Sciatic nerve (tissue), 2 donors: ENCODE results near the gene RPS6KA2. TPM values are rescaled to one million over a fixed set of nuclear protein-coding genes. Genes with fewer than 3 reads are reported as not detected.

Experiments
- ATAC-seq: fragments of 200-7000 bp; cut with Tn5 transposase; one replicate; pipeline ENCODE4 v1.9.1; 2020; ENCODE audit warnings: mild to moderate bottlenecking, moderate library complexity
- DNase-seq: peaks from one replicate; pipeline ENCODE4 v3.0.0-alpha.2; 2020; ENCODE audit warnings: low spot score
- intact Hi-C: fragments of 100-400 bp; cut with DNase I; formaldehyde crosslinking; loops from one replicate; pipeline ENCODE4 v1.14.2; 2022
- total RNA-seq: library from RNA; stranded (reverse); fragmentation: NEBNext Ultra II Directional; extraction: Animal tissue kit (Norgen Biotek cat#: 25700); gene quantifications from one replicate; pipeline ENCODE4 v1.2.1, GENCODE V29; 2021
- donor health status: DM: no; HTN: no; CAD: no.
- donor health status: DM: no; HTN: no; CAD: no.

RPS6KA2 gene
- total RNA-seq, 1 donor from 2014 or later, result 69.9 TPM

- DNase-seq (no peak), ATAC-seq (no peak)
- intact Hi-C loops, result no loop called here
Observed at GRCh38 chr6:166599205-166599604, 27.8 kb downstream of the RPS6KA2 start.

- intact Hi-C loops, result no loop called here
- peak; percentile 84 for ATAC-seq
Observed at GRCh38 chr6:166598441-166599138, 28.5 kb downstream of the RPS6KA2 start.

GRCh38 chr6:166597711-166598440, 29.2 kb downstream of the RPS6KA2 start:
- DNase-seq, result no peak
- ATAC-seq, result no peak
- intact Hi-C loops, result no loop called here

More at GRCh38 chr6:166598441-166599138, 28.5 kb downstream of the RPS6KA2 start:
- no peak for DNase-seq

DNA sequence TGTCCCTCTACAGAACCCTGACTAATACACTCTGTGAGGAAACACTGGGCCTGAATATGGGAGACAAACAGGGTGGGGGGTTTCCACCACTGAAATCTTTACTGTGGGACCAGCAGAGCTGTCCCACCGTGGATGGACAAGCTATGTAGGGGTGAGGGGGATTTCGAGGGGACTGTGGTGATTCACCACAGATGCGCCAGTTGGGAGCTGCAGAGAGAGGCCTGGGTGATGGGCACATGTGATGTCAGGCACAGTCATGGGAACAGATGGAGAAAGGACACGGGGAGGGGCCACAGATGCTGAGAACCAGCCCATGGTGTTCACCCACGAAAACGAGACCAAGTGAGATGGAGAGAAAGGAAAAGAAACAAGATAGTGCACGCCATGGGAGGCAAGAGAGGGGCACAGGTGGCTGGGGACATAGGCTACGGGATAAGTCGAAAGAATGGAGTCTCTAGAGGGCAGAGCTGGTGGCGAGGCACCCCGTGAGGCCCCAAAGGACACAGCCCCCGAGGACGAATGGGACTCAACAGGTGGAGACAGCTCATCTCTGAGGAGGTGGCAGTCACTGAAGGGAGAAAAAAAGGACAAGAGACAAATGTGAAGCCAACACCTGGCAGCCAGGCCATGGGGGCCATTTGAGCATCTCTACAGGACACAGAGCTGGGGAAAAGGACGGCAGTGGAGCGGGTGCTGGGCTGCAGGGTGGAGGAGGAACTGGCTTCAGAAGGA, 30.1 kb downstream of the RPS6KA2 start:
- intact Hi-C loops, result no loop called here
- ATAC-seq, result no peak
- no peak for DNase-seq

- DNase-seq, result no peak
- intact Hi-C loops, result no loop called here
- no peak for ATAC-seq
Observed at GRCh38 chr6:166595949-166596348, 31.1 kb downstream of the RPS6KA2 start.

- intact Hi-C loops, result no loop called here
Observed at GRCh38 chr6:166595061-166595780, 31.8 kb downstream of the RPS6KA2 start.

GRCh38 chr6:166592821-166593220, 34.2 kb downstream of the RPS6KA2 start:
- DNase-seq (no peak), ATAC-seq (no peak)
- intact Hi-C loops, result no loop called here

More at GRCh38 chr6:166595061-166595780, 31.8 kb downstream of the RPS6KA2 start:
- peak; percentile 27 for ATAC-seq
- no peak for DNase-seq

GRCh38 chr6:166591961-166592520, 35.0 kb downstream of the RPS6KA2 start:
- no peak for ATAC-seq
- intact Hi-C loops, result no loop called here
- DNase-seq, result no peak

GRCh38 chr6:166591026-166591425, 36.0 kb downstream of the RPS6KA2 start:
- DNase-seq (no peak), ATAC-seq (no peak)
- intact Hi-C loops, result no loop called here

GRCh38 chr6:166589786-166590574, 37.1 kb downstream of the RPS6KA2 start:
- ATAC-seq (no peak), DNase-seq (no peak)
- intact Hi-C loops, result no loop called here

- DNase-seq, result no peak
- intact Hi-C loops, result no loop called here
- ATAC-seq, result no peak
Observed at GRCh38 chr6:166589337-166589731, 37.7 kb downstream of the RPS6KA2 start.

DNA sequence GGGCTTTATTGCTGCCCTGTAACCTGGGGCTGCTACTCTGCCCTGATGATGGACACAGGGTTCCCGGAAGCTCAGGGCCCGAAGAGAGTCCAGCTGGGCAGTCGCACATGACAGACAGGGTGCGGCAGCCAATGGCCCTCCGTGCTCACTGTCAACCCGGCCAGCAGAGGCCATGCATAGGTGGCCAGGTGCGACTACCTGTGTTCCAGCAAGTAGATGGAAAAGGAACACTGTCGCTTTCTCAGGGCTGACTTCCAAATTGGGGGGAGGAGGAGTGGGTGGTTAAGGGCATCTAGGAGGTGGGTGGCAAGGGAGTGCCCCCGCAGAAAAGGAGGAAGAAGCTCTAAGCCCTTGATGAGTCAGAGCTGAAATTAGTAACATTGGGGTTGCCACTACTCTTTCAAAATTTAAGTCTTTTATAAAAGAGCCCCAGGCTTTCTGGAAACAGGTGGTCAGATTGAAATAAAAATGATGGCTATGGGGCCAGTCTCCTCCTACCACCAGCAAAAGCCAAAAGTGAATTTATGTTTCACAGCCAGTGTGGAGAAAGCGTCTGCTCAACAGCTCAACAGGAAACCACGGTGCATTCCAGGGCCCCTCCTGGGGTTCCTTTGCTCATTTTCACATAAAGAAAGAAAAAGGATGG, 38.2 kb downstream of the RPS6KA2 start:
- intact Hi-C loops, result no loop called here
- ATAC-seq (peak; percentile 27), DNase-seq (no peak)

- DNase-seq (no peak), ATAC-seq (peak; percentile 23)
- intact Hi-C loops, result no loop called here
Observed at GRCh38 chr6:166587631-166588413, 39.2 kb downstream of the RPS6KA2 start.

DNA sequence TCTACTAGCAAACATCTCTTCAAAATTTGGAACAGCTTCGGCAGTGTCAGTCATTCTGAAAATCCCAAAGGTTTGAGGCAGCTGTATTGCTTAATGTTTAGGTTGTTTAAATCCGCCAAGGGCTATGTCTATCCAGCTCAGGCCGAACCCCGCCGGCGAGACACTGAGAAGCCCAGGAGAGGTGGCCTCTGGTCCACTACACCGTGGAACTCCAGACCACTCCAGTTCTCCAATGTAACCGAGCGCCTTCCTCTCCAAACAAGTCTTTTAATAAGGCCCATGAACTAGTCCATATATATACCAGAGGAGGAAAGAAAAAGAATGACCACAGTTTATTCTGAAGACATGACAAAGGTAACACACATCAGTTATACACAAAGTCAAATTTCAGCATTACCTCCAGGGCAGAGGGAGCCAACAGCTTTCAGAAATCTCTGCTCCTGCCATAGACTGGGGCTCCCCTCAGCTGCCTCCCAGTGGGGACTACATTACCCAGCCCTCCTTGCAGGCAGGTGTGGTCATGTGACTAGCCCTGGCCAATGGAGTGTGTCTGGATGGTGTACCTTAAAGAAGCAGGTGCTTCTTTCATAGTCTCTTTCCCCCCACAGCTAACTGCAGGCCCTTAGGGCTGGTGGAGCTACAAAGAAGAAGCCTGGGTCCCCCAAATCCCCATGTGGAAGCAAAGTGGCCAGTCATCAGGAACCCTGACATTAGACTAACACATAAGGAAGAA, 40.5 kb downstream of the RPS6KA2 start, which contains the start of gene RAMACL:
TSS of gene RAMACL (minus strand) at position 255 of the 733 bp plus-strand sequence. CDS start at position 54, 201 bp downstream.
- DNase-seq, result no peak
- intact Hi-C loops, result no loop called here
- no peak for ATAC-seq

DNA sequence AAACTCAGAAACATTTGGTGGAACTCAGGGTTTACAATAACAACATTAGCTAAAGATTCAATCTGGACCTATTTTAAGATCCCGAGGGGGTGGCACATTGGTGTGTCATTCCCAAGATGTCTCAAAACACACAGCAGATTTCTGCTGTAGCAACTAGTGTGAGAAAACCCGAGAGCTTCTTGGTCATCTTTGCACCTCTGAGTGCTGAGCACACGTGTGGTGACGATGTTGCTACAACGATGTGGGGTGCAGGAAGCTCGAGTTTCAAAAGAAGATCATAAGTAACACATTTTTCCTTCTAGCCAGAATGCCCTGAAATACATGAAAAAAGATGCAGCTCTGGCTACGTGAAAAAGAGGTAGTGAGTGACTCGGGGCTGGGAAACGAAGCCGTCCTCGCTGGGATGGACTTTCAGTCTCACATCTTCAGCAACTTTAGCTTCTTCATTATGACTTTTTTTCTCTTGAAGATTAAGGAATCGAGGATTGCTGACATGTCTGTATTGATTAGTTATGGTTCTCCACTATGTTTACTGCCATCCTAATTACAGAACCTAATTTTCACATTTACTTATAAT, 42.1 kb downstream of the RPS6KA2 start:
- intact Hi-C loops, result no loop called here
- ATAC-seq (no peak), DNase-seq (no peak)

- intact Hi-C loops, result no loop called here
- DNase-seq, result no peak
- ATAC-seq, result no peak
Observed at GRCh38 chr6:166584155-166584554, 42.9 kb downstream of the RPS6KA2 start.
